ENCODE data around the gene AKAP6. TPM values are rescaled to one million over a fixed set of nuclear protein-coding genes. Genes with fewer than 3 reads are reported as not detected.

Gene AKAP6
- total RNA-seq, 1 experiment from 2014 or later = 1.1 TPM

DNA sequence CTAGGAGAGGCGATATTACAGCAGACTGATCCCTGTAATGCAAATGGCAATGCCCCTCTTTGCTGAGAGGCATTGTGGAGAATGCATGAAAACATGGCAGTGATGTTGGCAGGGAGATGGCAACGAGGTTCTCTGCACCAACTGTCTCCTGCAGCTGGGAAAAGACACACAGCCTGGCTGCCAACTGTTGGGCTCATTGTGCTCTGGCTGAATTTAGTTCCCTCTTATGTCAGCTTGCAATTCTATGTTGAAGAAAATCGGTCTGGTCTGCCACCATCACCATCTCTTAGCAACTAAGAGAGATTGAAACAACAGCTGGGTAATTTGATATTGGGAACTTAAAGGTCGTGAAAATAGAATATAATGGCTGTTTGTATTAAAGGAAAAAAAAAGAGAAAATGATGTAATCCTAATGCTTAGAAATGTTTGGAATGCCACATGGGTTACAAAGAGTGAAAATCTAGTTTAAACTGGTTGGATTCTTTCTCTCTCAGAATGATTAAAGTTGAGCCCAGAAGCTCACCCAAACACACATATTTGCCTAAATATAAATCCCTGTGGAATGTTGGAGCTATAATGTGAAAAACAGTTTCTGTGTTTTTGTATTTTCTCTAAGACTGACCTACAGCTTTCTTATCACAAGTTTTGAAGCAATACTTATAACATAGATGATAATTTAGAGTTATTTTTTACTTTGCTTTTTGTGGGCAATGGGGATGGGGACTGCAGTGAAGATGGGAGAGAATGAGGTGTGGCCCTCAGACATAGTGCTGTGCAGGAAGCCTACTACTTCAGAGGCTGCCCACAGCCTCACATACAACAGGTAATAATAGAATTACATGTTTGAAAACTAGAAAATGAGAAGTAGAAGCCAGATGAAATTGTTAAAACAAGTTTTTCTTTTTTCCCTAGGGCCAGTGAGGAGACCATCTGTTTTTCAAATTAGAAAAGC is 143.7 kb downstream of the AKAP6 start:
- no peak overlapping the region for H2BK20ac ChIP-seq (ENCODE audit: low read depth, low read length, poor library complexity, severe bottlenecking)
- H3K79me1 ChIP-seq (ENCODE audit: insufficient read depth, low read depth, low read length, poor library complexity, severe bottlenecking) = no peaks in the 10 kb centered on the region
- no peak overlapping the region for H4K5ac ChIP-seq (ENCODE audit: insufficient read length, low read depth, low read length)
- H3K4me2 ChIP-seq (ENCODE audit: insufficient read depth, insufficient read length, low read length) = no peak overlapping the region
- H2BK5ac ChIP-seq (ENCODE audit: insufficient read length, low read length) = no peak overlapping the region
- no peak overlapping the region for H4K91ac ChIP-seq (ENCODE audit: insufficient read length, low read depth, low read length)
- TF ChIP-seq CTCF (conservative IDR thresholded peaks at IDR 0.05) = no peak
- no peak overlapping the region for H3K4ac ChIP-seq (ENCODE audit: low read depth, low read length)
- no peak overlapping the region for H2BK15ac ChIP-seq (ENCODE audit: low read depth, low read length)
- no peaks in the 10 kb centered on the region for H3K27me3 ChIP-seq (ENCODE audit: insufficient read depth, low read length)
- H2AFZ ChIP-seq (ENCODE audit: low read length) = no peak overlapping the region
- WGBS (ENCODE audit: extremely low coverage, insufficient read length, low lambda C conversion rate) = no CpG with 5 or more reads among the region's 4 CpGs
- peaks cover 28% of the 10 kb centered on the region in 2 experiments for H3K4me1 Mint-ChIP-seq
- H3T11ph ChIP-seq (ENCODE audit: low read length) = no peak overlapping the region
- H3K27ac Mint-ChIP-seq = peak overlapping the region in 2 of 3 experiments; percentile 9 to 93; a peak in 5 of 7 replicates
- H4K20me1 ChIP-seq (ENCODE audit: control insufficient read depth, insufficient read depth, insufficient read length) = no peaks in the 10 kb centered on the region
- no peaks in the 10 kb centered on the region for H3K9me3 ChIP-seq (ENCODE audit: control insufficient read depth, low read depth, low read length)
- no peaks in the 10 kb centered on the region for H3K9me3 Mint-ChIP-seq
- no peaks in the 10 kb centered on the region for H3K79me2 ChIP-seq (ENCODE audit: insufficient read depth, low read length)
- H3K23me2 ChIP-seq (ENCODE audit: insufficient read length, low read depth, low read length, poor library complexity, severe bottlenecking) = no peaks in the 10 kb centered on the region
- peaks cover 5% of the 10 kb centered on the region; the same call in 1 of the 2 replicates for H3K4me1 ChIP-seq (ENCODE audit: insufficient read depth, low read length)
- no peak overlapping the region for H2BK120ac ChIP-seq (ENCODE audit: low read depth, low read length, poor library complexity, severe bottlenecking)
- H3K14ac ChIP-seq (ENCODE audit: insufficient read depth, low read length) = peak overlapping the region; percentile 44; the same call in 1 of the 2 replicates
- H3K9ac ChIP-seq (ENCODE audit: extremely low read depth, insufficient read length, low read length) = no peak overlapping the region
- H2AK5ac ChIP-seq (ENCODE audit: insufficient read length, low read length) = no peak overlapping the region
- H3K56ac ChIP-seq (ENCODE audit: insufficient read length, low read depth, low read length) = no peak overlapping the region
- no peak for DNase-seq
- H3K36me3 Mint-ChIP-seq (ENCODE audit: insufficient read depth in 1 of 3, low read depth in 3 of 3) = no peaks in the 10 kb centered on the region
- peak overlapping the region; percentile 66 for H3K18ac ChIP-seq (ENCODE audit: insufficient read length, low read depth, low read length)
- no peaks in the 10 kb centered on the region for H3K27me3 Mint-ChIP-seq (ENCODE audit: low read depth)
- H4K8ac ChIP-seq (replicated peaks; ENCODE audit: insufficient read length, low read depth, low read length) = no peak overlapping the region
- H3K23ac ChIP-seq (ENCODE audit: insufficient read length, low read depth, low read length) = no peak overlapping the region
- H2BK12ac ChIP-seq (ENCODE audit: insufficient read length, low read depth, low read length) = peak overlapping the region; percentile 66
- H3K27ac ChIP-seq (ENCODE audit: insufficient read length, low read depth, low read length) = no peak overlapping the region
- H3K4me3 Mint-ChIP-seq = no peak overlapping the region

Data from H9 (cell line).